D721Med (cell line): ENCODE data around the gene PRLR.

ENCODE experiments used
- DNase-seq: peaks from one replicate; pipeline ENCODE4 v3.0.0; 2011; ENCODE audit warnings: low spot score; ENCODE audit not compliant: insufficient read length
- FAIRE-seq: peaks from 2 replicates; lab custom pipeline; 2011; peaks lifted over from hg19 to GRCh38; lab: Jason Lieb, UNC
- TF ChIP-seq, protein P1 (sequence below): IDR thresholded peaks from 2 replicates; pipeline ENCODE4 v1.5.1; 2012; ENCODE audit warnings: mild to moderate bottlenecking, control low read depth; ENCODE audit not compliant: insufficient read depth; ENCODE audit errors: missing control alignments

Gene PRLR

DNA sequence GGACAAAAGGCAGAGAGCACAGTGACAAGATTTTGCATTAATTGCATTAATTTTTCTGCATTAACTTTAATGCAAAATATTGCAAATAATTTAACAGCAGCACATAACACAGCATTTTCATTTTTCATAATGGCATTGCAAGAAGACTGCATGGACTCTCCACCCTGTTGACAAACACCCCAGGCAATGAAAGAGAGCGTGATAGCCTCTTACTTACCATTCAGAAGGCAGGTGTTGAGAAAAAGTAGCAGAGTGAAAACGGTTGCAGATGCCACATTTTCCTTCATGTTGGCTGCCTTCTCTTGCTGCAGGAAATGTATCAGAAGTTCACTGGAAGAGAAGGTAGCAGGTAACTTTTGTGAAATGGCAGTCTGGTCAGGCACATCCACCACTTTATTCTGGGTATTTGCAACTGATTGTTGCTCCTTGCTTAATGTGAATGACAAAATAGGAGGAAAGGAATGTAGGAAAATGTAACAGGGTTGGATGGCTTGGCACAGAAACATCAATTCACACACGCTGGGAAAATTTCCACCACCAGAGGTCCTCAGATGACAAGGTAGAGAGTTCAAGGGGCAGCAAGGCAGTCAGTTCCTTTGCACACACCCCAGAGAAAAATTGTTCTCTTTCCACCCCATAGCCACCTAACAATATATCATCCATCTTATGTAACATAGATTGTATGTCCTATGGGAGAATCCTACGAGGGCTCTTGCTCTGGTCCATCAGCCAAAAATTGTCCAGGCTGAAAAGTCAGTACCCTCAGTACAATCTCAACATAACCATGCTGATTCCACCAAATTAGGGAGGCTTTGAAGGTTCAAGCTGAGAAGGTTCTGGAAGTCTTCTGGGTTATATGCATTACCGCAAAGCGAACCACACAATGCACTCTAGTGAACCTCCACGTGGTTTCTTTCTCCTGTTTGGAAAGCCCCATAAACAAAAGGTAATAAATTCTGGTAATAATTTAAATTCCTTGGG, 140.7 kb downstream of the PRLR start:
- TF ChIP-seq, protein P1, sequence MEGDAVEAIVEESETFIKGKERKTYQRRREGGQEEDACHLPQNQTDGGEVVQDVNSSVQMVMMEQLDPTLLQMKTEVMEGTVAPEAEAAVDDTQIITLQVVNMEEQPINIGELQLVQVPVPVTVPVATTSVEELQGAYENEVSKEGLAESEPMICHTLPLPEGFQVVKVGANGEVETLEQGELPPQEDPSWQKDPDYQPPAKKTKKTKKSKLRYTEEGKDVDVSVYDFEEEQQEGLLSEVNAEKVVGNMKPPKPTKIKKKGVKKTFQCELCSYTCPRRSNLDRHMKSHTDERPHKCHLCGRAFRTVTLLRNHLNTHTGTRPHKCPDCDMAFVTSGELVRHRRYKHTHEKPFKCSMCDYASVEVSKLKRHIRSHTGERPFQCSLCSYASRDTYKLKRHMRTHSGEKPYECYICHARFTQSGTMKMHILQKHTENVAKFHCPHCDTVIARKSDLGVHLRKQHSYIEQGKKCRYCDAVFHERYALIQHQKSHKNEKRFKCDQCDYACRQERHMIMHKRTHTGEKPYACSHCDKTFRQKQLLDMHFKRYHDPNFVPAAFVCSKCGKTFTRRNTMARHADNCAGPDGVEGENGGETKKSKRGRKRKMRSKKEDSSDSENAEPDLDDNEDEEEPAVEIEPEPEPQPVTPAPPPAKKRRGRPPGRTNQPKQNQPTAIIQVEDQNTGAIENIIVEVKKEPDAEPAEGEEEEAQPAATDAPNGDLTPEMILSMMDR, result peak; percentile 61
- FAIRE-seq, result no peak
- DNase-seq, result peak; percentile 20

DNA sequence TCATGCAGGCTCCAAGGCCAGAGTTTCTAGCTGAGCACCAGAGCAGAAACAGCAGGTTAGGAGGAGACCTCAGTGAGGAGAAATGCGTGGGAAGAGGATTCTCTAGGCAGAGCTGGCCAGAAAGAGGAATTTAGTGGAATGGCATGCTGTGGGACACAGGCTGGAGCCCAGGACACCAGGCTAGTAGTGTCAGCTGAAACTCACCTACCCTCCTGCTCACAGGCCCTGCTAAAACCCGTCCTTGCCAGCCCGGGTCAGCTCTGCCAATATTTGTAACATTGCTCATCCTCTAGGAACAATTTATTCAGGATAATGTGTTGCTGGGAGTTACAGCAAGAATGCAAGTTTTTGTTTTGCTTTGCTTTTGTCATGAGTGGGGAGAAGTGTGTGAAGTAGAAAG, 142.3 kb downstream of the PRLR start:
- no peak for DNase-seq
- TF ChIP-seq, protein P1, result no peak
- no peak for FAIRE-seq

DNA sequence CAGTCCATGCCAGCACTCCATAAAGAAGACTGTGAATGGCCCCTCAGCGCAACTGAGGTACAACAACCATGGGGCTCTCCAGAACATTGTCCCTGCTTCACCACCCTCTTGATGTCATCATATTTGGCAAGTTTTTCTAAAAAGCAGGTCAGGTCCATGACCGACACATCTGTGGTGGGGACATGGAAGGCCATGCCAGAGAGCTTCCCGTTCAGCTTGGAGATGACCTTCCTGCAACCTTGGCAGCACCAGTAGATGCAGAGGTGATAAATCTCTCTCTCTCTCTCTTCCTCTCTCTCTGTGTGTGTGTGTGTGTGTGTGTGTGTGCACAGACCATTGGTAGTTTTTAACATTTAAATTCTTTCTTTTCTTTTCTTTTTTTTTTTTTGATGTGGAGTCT, 147.1 kb downstream of the PRLR start:
- DNase-seq, result no peak
- FAIRE-seq, result no peak
- TF ChIP-seq, protein P1, result no peak

DNA sequence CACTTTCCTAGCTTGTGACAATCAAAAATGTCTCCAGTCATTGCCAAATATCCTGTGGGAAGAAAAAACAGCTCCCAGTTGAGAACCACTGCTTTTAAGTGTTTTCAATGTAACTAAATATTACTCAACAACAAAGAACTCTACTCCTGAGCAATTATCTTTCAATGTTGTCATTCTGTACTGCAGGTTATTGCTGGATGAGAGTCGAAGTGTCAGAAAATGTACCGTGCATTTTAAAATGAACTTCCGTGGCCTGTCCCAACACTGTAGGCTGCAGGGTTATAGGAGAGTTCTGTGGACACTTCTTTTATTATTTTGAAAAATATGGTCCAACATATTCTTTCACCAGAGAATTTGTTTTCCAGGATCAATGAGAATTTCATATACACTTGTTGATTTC, 147.8 kb downstream of the PRLR start:
- DNase-seq (no peak), FAIRE-seq (no peak)
- TF ChIP-seq, protein P1, result no peak

DNA sequence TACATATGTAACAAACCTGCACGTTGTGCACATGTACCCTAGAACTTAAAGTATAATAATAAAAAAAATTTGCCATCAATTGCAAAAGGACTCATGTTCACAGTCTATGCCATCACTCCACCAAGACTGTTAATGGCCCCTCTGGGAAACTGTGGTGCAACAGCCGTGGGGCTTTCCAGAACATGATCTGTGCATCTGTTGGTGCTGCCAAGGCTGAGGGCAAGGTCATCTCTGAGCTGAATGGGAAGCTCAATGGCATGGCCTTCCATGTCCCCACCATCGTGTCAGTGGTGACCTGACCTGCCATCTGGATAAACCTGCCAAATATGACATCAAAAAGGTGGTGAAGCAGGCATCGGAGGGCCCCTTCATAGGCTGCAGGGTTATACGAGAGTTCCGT, 149.2 kb downstream of the PRLR start:
- TF ChIP-seq, protein P1, result no peak
- FAIRE-seq, result no peak

DNA sequence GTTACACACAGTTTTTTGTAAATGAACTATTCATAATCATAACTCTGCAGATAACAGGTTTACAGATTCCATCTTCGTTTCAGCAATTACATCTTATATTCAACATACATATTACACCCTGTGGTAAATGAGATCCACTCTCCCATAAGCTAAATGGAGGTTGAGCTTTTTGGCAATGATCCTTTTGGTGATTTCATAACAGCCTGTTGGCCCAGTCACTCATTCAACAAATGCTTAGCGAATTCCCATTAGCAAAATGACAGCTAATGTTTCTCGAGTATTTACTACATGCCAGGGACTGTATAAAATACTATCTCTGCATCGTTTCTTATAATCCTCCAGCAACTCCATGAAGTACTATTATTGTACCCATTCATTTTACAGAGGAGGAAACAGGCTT, 157.1 kb downstream of the PRLR start:
- TF ChIP-seq, protein P1, result no peak
- no peak for FAIRE-seq
- no peak for DNase-seq

More for the DNA sequence above, 149.2 kb downstream of the PRLR start:
- DNase-seq, result no peak

GRCh38 chr5:35069188-35069587, 161.1 kb downstream of the PRLR start:
- no peak for FAIRE-seq
- no peak for DNase-seq
- TF ChIP-seq, protein P1, result no peak
